GM18505 (cell line): ENCODE measurements around the gene PRIMA1.

ENCODE experiments used
- ATAC-seq: cut with Tn5 transposase; IDR thresholded peaks from one replicate; pipeline ENCODE4 v1.9.1; 2021; ENCODE audit not compliant: unreplicated experiment
- POLR2A ChIP-seq: IDR thresholded peaks from 4 replicates; pipeline ENCODE4 v1.6.1; 2011; ENCODE audit warnings: borderline replicate concordance; ENCODE audit not compliant: insufficient read depth, insufficient read length; ENCODE audit errors: extremely low read depth

The PRIMA1 gene

GRCh38 chr14:93759719-93760307, 28.5 kb downstream of the PRIMA1 start:
- no peak for TF ChIP-seq POLR2A
- ATAC-seq: no peak

GRCh38 chr14:93757206-93757605, 31.1 kb downstream of the PRIMA1 start:
- no peak for TF ChIP-seq POLR2A
- ATAC-seq: no peak

- no peak for TF ChIP-seq POLR2A
- no peak for ATAC-seq
Observed at GRCh38 chr14:93753647-93754046, 34.6 kb downstream of the PRIMA1 start.

DNA sequence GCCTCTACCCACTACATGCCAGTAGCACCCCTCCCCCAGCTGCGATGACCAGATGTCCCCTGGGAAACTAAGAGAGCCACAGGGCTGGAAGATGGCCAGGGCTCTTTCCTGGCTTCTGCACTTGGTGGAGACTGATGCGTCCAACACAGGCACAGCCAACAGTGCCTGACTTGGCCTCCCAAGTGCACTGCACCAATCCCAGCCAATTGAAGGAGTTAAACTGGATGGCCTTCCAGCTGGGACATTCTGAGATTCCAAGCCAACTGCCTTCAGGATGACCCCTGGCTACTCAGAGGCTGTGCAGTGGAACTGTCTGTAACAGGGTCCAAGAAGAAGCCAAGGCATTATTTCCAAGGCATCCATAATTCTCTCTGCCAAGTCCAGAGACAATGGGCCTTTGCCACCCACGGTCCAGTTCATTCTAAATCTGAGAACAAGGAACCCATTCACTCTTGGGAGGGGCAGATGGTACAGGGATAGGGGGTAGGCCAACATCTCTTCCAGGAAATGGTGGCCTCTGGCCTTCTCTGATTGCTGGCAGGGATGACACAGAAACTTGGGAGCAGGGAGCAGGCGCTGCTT, 35.2 kb downstream of the PRIMA1 start:
- TF ChIP-seq POLR2A: no peak
- ATAC-seq: no peak

- no peak for ATAC-seq
- TF ChIP-seq POLR2A: no peak
Observed at GRCh38 chr14:93751946-93752655, 36.2 kb downstream of the PRIMA1 start.

DNA sequence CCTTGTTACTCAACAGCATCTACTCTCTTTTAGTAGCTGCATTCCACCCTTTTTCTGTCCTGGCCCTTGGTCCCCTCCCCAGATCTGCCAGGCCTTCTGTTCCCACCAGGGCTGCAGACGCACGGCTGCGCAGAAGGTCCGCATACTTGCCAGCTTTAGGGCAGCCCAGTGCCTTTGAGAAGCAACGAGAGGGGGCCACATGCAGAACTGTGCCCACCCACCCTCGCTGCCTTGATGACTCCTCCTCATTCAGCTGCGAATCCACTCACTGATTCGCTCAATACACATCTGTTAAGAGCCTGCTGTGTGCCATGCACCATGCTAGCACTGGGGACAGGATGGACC, 39.2 kb downstream of the PRIMA1 start:
- no peak for ATAC-seq
- TF ChIP-seq POLR2A: no peak

GRCh38 chr14:93748208-93749075, 39.8 kb downstream of the PRIMA1 start:
- TF ChIP-seq POLR2A: no peak
- no peak for ATAC-seq

DNA sequence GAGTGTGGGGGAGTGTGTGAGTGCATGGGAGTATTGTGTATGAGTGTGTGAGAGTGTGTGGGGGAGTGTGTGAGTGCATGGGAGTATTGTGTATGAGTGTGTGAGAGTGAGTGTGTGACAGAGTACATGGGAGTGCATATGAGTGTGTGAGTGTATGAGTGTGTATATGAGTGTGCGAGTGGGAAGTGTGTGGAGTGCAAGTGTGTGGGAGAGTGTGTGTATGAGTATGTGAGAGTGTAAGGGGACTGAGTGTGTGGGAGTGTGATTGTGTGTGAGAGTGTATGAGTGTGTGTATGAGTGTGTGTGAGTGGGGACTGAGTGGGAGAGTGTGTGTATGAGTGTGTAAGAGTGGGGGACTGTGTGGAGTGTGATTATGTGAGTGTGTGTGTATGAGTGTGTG, 40.7 kb downstream of the PRIMA1 start:
- no peak for TF ChIP-seq POLR2A
- ATAC-seq: no peak

DNA sequence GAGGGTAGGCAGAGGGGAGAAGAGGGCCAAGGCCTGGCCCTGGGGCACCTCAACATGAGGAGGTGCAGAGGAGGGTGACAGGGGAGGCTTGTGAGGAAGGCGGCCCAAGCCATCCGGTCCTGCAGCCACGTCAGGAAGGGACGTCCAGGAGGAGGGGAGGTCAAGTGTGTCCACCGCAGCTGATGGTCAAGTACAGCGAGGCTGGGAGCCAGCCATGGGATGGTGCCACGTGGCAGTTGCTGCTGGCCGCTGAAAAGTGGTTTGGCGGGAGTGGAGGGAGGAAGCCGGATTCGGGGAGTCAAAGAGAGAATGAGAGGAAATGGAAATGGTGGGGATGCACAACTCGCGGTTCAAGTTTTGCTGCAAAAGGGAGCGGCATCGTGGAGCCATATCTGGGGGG, 41.2 kb downstream of the PRIMA1 start:
- ATAC-seq: no peak

GRCh38 chr14:93745603-93746273, 42.5 kb downstream of the PRIMA1 start:
- ATAC-seq: no peak
- TF ChIP-seq POLR2A: no peak

More for the DNA sequence above, 41.2 kb downstream of the PRIMA1 start:
- no peak for TF ChIP-seq POLR2A

DNA sequence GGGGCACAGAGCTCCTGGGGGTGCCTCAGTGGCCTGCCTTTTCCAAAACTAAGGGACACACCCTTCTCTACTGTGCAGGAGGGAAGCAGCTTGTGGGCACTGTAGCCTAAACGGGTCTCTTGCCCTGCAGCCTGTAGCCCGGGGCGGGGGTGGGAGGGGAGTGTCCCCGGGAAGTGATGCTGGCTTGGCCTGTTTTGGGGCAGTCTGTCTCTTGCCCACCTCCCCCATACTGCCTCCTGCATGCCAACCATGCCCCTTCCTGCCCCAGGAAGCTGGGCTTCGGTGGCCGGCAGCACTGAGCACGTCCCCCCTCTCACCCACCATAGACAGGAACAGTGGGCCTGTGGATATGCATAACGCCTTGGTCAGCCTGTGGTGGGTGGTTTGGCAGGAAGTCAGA, 43.4 kb downstream of the PRIMA1 start:
- no peak for ATAC-seq
- TF ChIP-seq POLR2A: no peak

DNA sequence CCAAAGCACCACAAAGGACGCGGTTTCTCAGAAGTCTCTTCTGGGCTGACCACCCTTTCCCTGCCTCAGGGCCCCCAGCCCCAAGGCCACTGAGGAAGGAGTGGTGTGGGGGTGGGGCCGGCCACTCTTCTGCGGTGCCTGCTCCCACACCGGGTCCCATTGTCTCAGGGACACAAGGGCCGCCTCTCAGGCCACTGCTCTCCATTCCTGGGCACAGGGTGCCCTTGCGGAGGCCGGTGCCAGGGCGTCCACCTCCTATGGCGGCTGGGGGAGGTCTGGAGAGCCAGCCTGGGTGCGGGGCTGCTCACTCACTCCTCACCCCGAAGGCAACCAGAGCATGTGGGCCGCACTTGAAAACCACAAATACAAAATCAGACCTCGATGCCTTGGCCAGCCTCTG, 44.1 kb downstream of the PRIMA1 start:
- ATAC-seq: no peak

More for the DNA sequence above, 44.1 kb downstream of the PRIMA1 start:
- no peak for TF ChIP-seq POLR2A
